B cell (primary cell): ENCODE results near the gene ADAM11. TPM values are rescaled to one million over a fixed set of nuclear protein-coding genes. Genes with fewer than 3 reads are reported as not detected.

Experiments used
- ATAC-seq: fragments of 200-7000 bp; cut with Tn5 transposase; one replicate; pipeline ENCODE4 v1.10.0; 2021; ENCODE audit warnings: low read depth, mild to moderate bottlenecking, moderate number of reproducible peaks, moderate library complexity
- CTCF ChIA-PET: fragments of 350-600 bp; sonication (Branson Sonifier 250); formaldehyde crosslinking; loops from one replicate; lab custom pipeline; 2021; ENCODE audit warnings: antibody characterized with exemption, inconsistent platforms; lab: Charles Lee
- POLR2A ChIA-PET: fragments of 350-600 bp; sonication (Branson Sonifier 250); formaldehyde crosslinking; loops from one replicate; lab custom pipeline; 2021; ENCODE audit warnings: antibody characterized with exemption; lab: Charles Lee
- DNase-seq: peaks from one replicate; pipeline ENCODE4 v3.0.0; 2013
- H2AFZ ChIP-seq: 2 replicates; pipeline ENCODE4 v1.6.1; 2012; ENCODE audit warnings: mild to moderate bottlenecking, low read depth, low read length; ENCODE audit not compliant: insufficient read depth, poor library complexity, severe bottlenecking
- H3K27ac ChIP-seq, 2 donors: 1 replicate in 1 of 2; 2 replicates in 1 of 2; pipeline ENCODE4 v1.5.1; 2012 to 2013; ENCODE audit warnings: low read length in 2 of 2, mild to moderate bottlenecking in 2 of 2, moderate library complexity in 1 of 2
- H3K27me3 ChIP-seq, 4 experiments: fragments of 200-600 bp in 1 of 4; sonication (generic) in 1 of 4; replicated peaks in 1 of 4; 1 replicate in 2 of 4; 2 replicates in 2 of 4; pipeline versions ENCODE4 v1.6.1 to v1.7.0; 2013 to 2016; ENCODE audit warnings: low read length in 3 of 4, mild to moderate bottlenecking in 2 of 4, mixed read lengths in 1 of 4, moderate library complexity in 1 of 4; ENCODE audit not compliant: insufficient read depth in 4 of 4, control insufficient read depth in 3 of 4; ENCODE audit errors: control extremely low read depth in 1 of 4
- H3K36me3 ChIP-seq, 2 experiments: replicated peaks in 1 of 2; 1 replicate in 1 of 2; 2 replicates in 1 of 2; pipeline versions ENCODE4 v1.6.1 to v1.7.1; 2013; ENCODE audit warnings: low read length in 1 of 2; ENCODE audit not compliant: insufficient read depth in 2 of 2, control insufficient read depth in 1 of 2; ENCODE audit errors: control extremely low read depth in 1 of 2, extremely low read depth in 1 of 2
- H3K4me1 ChIP-seq, 2 donors: fragments of 200-600 bp in 1 of 2; sonication (generic) in 1 of 2; 1 replicate in 1 of 2; 2 replicates in 1 of 2; pipeline versions ENCODE4 v1.5.1 to v1.6.1; 2013 to 2017; ENCODE audit warnings: low read length in 2 of 2; ENCODE audit not compliant: control insufficient read depth in 2 of 2, insufficient read depth in 2 of 2
- H3K4me2 ChIP-seq: replicated peaks from 2 replicates; pipeline ENCODE3; 2012; ENCODE audit warnings: mild to moderate bottlenecking, low read depth, low read length; ENCODE audit not compliant: poor library complexity, severe bottlenecking
- H3K4me3 ChIP-seq, 5 experiments: fragments of 200-600 bp in 1 of 5; sonication (generic) in 1 of 5; 1 replicate in 3 of 5; 2 replicates in 2 of 5; pipeline versions ENCODE4 v1.5.1 to v1.7.0; 2011 to 2016; ENCODE audit warnings: low read length in 4 of 5, mild to moderate bottlenecking in 4 of 5, low read depth in 2 of 5, control low read depth in 1 of 5, moderate library complexity in 1 of 5; ENCODE audit not compliant: insufficient read depth in 1 of 5; ENCODE audit errors: control extremely low read depth in 1 of 5, extremely low read depth in 1 of 5
- H3K79me2 ChIP-seq: fragments of 200-600 bp; sonication (generic); one replicate; pipeline ENCODE4 v1.6.0; 2016; ENCODE audit warnings: low read length; ENCODE audit not compliant: control insufficient read depth, insufficient read depth
- H3K9ac ChIP-seq: fragments of 200-600 bp; sonication (generic); 2 replicates; pipeline ENCODE4 v1.6.1; 2017; ENCODE audit warnings: mild to moderate bottlenecking, low read length, moderate library complexity
- H3K9me3 ChIP-seq, 3 donors: one replicate each; pipeline versions ENCODE4 v1.6.1 to v1.7.1; 2013; ENCODE audit warnings: low read length in 2 of 3; ENCODE audit not compliant: control insufficient read depth in 2 of 3, insufficient read depth in 1 of 3; ENCODE audit errors: control extremely low read depth in 1 of 3
- H4K20me1 ChIP-seq: 2 replicates; pipeline ENCODE4 v1.6.0; 2012; ENCODE audit warnings: mild to moderate bottlenecking, low read length; ENCODE audit not compliant: insufficient read depth, control insufficient read depth, poor library complexity, severe bottlenecking
- H3K27ac Mint-ChIP-seq: one replicate; pipeline ENCODE4 v1.8.0; 2021; ENCODE audit warnings: mixed read lengths
- H3K27me3 Mint-ChIP-seq: one replicate; pipeline ENCODE4 v1.8.0; 2021; ENCODE audit warnings: mixed read lengths
- H3K4me1 Mint-ChIP-seq: one replicate; pipeline ENCODE4 v1.8.0; 2021; ENCODE audit warnings: mixed read lengths
- H3K4me3 Mint-ChIP-seq: one replicate; pipeline ENCODE4 v1.8.0; 2021; ENCODE audit warnings: mixed read lengths
- H3K9me3 Mint-ChIP-seq: one replicate; pipeline ENCODE4 v1.8.0; 2022; ENCODE audit warnings: mixed read lengths; ENCODE audit not compliant: insufficient read depth
- CTCF ChIP-seq: fragments of 200-600 bp; IDR thresholded peaks from one replicate; pipeline ENCODE4 v1.8.0; 2022; ENCODE audit warnings: antibody characterized with exemption, mild to moderate bottlenecking
- EZH2 ChIP-seq: IDR thresholded peaks from 2 replicates; pipeline ENCODE4 v1.6.1; 2012; ENCODE audit warnings: borderline replicate concordance, low read depth, mild to moderate bottlenecking, moderate library complexity, low read length; ENCODE audit not compliant: insufficient read depth, poor library complexity, severe bottlenecking
- WGBS: methylation state at CpG from one replicate; pipeline ENCODE4 v1.1.5; 2013; ENCODE audit warnings: missing lambda C conversion rate; ENCODE audit not compliant: insufficient coverage; 5-methylcytosine and 5-hydroxymethylcytosine counted together
- intact Hi-C: fragments of 100-400 bp; cut with micrococcal nuclease; formaldehyde crosslinking; loops from one replicate; pipeline ENCODE4 v1.10.0; 2022
- polyA plus RNA-seq: library from polyadenylated mRNA; depleted of rRNA; stranded (reverse); fragments of >200 nt; gene quantifications from 2 replicates; pipeline ENCODE4 v1.2.3, GENCODE V29; 2012
- total RNA-seq, 2 donors: library from RNA; stranded (reverse); fragments of 120-200 nt in 1 of 2; gene quantifications; 1 replicate in 1 of 2; 2 replicates in 1 of 2; pipeline versions ENCODE4 v1.2.3 to v1.2.4, GENCODE V29; 2013 to 2022

The ADAM11 gene
- total and polyA plus RNA-seq, 2 donors (not counting 1 experiment from before 2014, with no cell fraction given) = 0.39 to 1.00 TPM

DNA sequence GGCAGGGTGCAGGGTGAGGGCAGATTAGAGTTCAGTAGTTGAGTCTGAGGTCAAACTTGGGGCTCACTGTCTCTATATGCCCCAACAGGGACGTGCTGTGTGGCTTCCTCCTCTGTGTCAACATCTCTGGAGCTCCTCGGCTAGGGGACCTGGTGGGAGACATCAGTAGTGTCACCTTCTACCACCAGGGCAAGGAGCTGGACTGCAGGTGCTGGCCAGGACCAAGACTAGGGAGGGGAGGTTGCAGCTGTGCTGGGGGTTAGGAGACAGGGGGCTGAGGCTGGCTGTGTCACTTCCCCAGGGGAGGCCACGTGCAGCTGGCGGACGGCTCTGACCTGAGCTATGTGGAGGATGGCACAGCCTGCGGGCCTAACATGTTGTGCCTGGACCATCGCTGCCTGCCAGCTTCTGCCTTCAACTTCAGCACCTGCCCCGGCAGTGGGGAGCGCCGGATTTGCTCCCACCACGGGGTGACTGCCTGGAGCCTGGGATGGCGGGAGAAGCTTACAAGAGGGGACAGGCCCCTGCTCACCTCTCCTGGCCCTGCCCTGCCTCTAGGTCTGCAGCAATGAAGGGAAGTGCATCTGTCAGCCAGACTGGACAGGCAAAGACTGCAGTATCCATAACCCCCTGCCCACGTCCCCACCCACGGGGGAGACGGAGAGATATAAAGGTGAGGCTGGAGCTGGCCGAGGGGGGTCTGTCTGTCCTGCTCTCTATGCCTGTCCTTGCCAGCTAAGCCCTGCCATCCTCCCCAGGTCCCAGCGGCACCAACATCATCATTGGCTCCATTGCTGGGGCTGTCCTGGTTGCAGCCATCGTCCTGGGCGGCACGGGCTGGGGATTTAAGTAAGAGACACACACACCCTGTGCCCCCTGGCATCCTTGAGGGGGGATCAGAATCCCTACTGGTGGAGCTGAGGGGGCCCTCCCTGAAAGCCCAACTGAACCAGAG is 18.9 kb downstream of the ADAM11 start:
- no peak overlapping the region for H3K4me2 ChIP-seq
- CTCF ChIA-PET = interaction anchor here (0.6 to 11.1 kb wide), 9 partner anchors 17 to 321 kb away, joined by 3 to 208 read pairs (median 3); partner anchors contain the start of gene NMT1
- peaks cover 8% of the 10 kb centered on the region for H3K27me3 Mint-ChIP-seq
- intact Hi-C loops = no loop called here
- H3K27me3 ChIP-seq = peaks cover 0 to 40% (median 4%) of the 10 kb centered on the region in 4 experiments
- ATAC-seq (no peak), DNase-seq (no peak)
- H3K9me3 Mint-ChIP-seq = no peaks in the 10 kb centered on the region
- H3K4me1 Mint-ChIP-seq = peaks cover 22% of the 10 kb centered on the region
- H3K9ac ChIP-seq = no peak overlapping the region
- no peaks in the 10 kb centered on the region for H3K36me3 ChIP-seq
- H3K9me3 ChIP-seq = peaks cover 0 to 8% (median 0%) of the 10 kb centered on the region in 3 donors
- H3K4me3 ChIP-seq = no peak overlapping the region
- no peak overlapping the region for H3K27ac ChIP-seq
- H4K20me1 ChIP-seq = no peaks in the 10 kb centered on the region
- TF ChIP-seq EZH2 (no peak), CTCF (no peak)
- no peaks in the 10 kb centered on the region for H3K79me2 ChIP-seq
- H3K4me3 Mint-ChIP-seq = peak overlapping the region; percentile 55
- no peak overlapping the region for H2AFZ ChIP-seq
- peaks cover 17 to 26% of the 10 kb centered on the region in 2 donors for H3K4me1 ChIP-seq
- POLR2A ChIA-PET = no interaction called here
- WGBS = 77% methylated on average over 19 of the region's 20 CpGs
- H3K27ac Mint-ChIP-seq = no peak overlapping the region
